MM.1S (cell line): ENCODE measurements around the gene FA2H.

Experiments
- CTCF ChIP-seq: fragments of 300-600 bp; sonication (generic); IDR thresholded peaks from 2 replicates; pipeline ENCODE4 v1.5.1; 2016; ENCODE audit warnings: antibody characterized with exemption, low read length, mixed read lengths
- EZH2 ChIP-seq: fragments of 300-600 bp; sonication (generic); optimal IDR thresholded peaks from 2 replicates; pipeline ENCODE3; 2017; ENCODE audit warnings: low read depth, mild to moderate bottlenecking, antibody characterized with exemption, low read length, mixed read lengths
- EZH2phosphoT487 ChIP-seq: fragments of 300-600 bp; sonication (generic); IDR thresholded peaks from 2 replicates; pipeline ENCODE4 v1.6.1; 2018; ENCODE audit warnings: antibody characterized with exemption, low read length

DNA sequence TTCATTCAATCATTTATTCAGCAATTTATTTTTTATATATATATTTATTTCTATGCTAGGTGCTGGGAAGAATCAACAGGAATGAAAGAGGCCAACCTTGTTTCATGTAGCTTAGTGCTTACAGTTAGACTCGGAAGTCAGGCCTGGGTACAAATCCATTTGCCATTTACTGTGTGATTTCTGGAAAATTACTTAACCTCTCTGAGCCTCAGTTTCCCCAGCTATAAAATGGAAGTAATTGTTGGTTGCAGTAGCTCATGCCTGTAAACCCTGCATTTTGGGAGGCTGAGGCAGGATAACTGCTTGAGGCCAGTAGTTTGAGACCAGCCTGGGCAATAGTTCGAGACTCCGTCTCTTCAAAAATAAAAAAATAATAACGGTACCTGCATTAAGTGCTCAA lies 46.7 kb downstream of the FA2H start:
- TF ChIP-seq CTCF (no peak), EZH2 (no peak), EZH2phosphoT487 (no peak)
